ENCODE measurements around the gene KCNT1.

The KCNT1 gene

DNA sequence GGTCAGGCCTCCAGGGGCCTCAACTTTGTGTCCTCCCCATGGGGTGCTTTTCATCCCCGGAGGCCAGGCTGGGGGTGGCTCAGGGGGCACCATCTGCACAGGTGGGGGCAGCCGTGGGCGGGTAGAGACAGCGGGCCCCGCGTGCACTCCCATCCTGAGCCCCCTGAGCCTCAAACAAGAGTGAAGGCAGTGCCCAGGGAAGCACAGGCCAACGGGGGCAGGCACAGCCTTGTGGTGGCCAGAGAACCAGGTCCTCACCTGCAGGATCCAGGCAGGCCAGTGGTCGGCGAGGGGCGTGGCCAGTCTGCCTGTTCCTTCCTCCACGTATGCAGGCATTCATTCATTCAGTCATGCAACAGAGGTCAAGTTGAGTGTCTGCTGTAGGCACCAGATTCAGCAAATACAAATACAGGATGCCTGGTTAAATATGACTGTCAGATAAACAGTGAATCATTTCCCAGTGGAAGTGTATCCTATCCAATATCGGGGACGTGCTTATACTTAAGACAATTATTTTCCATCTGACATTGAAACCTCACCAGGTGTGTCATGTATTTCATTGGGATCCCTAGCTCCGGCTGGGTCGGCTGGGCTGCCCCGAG, 22.3 kb downstream of the KCNT1 start:
- DNase-seq (ENCODE audit: low read depth in 1 of 2, low spot score in 1 of 2), result no peak

DNA sequence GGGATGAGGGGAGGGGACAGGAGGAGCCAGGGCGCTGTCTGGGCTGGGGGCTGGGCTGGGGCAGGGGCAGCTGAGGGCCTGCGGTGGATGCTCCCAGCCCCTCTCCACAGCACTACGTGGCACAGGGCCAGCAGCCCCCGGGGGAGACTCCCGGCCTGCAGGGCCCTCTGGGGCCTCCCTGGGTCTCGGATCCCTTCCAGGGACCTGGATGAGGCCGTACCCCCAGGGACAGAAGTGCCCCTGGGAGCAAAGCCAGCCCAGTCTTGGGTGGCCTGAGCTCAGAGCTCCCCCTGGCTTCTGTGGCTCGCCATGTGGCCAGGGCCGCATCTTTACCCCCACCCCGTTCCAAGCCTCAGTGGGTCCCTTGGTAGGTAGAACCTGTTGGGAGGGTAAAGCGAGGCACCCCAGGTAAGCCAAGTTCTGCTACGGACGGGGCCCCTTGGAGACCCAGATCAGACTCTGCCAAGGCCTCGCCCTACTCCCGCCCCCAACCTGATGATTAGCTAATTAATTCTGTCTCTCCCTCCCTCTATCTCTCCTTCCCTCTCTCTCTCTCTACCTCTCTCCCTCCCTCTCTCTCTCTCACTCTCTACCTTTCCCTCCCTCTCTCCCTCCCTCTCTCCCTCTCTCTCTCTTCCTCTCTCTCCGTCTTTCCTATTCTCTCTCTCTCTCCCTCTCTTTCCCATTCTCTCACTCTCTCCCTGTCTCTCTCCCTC, 24.3 kb downstream of the KCNT1 start:
- no peak for DNase-seq (ENCODE audit: low read depth in 1 of 2, low spot score in 1 of 2)

DNA sequence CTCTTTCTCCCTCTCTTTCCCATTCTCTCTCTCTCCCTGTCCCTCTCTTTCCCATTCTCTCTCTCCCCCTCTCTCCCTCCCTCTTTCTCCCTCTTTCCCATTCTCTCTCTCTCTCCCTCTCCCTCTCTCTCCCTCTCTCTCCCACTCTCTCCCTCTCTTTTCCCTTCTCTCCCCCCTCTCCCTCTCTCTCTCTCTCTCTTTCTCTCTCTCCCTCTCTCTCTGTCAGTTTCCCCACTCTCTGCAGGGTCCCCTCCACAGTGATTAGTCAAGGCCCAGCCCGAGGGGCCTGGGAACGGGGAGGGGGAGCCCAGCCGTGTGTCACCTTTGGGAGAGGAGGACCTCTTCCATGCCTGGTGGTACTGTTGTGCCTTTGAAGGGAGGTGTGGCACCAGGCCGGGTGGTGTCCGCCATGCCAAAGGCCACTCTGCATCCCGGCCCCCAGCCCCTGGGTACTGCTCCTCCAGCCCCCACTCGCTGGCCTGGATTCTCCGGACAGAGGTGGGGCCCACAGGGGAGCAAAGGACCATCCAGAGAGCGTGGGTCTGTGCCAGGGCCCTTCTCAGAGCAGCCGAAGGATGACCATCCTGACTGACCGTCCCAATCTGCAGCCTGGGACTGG, 25.4 kb downstream of the KCNT1 start:
- no peak for DNase-seq (ENCODE audit: low read depth in 1 of 2, low spot score in 1 of 2)

GRCh38 chr9:135728436-135729110, 26.6 kb downstream of the KCNT1 start:
- DNase-seq (ENCODE audit: low read depth in 1 of 2, low spot score in 1 of 2), result no peak

- DNase-seq (ENCODE audit: low read depth in 1 of 2, low spot score in 1 of 2), result no peak
Observed at GRCh38 chr9:135729480-135729879, 27.5 kb downstream of the KCNT1 start.

DNA sequence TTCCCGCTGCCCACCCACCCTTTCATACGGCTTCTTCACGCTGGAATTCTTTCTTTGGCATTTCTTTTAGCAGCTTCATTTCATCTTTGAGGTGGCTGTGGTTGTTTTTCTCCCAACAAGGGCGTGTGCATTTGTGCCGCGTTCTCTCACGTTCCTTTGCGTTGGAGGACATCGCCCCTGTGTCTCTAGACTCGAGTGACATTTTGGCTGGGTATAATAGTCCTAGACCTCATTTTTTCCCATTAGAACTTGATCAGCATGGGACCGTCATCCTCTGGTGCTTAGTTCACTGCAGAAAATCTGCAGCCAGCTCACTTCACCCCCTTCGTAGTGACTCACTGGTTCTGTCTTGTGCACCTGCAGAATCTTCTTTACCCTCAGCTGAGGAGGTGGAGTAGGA, 29.5 kb downstream of the KCNT1 start:
- no peak for DNase-seq (ENCODE audit: low read depth in 1 of 2, low spot score in 1 of 2)

DNA sequence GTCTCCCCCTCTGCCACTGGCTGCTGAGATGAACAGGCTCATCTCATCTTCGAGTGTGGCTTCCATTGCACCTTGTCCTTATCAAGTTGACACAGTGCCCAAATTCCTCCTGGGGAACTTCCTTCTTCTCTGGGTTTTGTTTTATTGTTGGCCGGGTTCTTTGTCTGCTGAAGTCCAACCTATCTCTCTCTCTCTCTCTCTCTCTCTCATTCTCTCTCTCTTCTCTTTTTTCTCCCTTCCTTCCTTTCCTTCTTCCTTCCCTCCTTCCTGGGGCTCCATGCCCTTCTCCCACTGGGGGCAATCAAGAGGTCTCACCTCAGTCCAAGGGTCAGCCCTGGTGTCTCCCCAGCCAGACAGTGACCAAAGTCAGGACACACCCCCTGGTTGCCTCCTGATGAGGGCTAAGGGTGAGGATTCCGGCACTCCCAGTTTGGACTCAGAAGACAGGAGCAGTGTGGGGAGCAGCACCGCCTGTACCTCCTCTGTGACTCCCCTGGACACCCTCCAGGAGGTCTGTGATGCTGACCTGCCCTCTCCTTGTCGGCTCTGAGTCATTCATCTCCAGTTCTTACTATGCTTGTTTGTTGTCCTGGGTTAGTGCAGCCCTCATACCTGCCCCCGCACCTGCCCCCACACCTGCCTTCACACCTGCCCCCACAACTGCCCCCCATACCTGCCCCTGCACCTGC, 30.7 kb downstream of the KCNT1 start:
- DNase-seq (ENCODE audit: low read depth in 1 of 2, low spot score in 1 of 2), result no peak

DNA sequence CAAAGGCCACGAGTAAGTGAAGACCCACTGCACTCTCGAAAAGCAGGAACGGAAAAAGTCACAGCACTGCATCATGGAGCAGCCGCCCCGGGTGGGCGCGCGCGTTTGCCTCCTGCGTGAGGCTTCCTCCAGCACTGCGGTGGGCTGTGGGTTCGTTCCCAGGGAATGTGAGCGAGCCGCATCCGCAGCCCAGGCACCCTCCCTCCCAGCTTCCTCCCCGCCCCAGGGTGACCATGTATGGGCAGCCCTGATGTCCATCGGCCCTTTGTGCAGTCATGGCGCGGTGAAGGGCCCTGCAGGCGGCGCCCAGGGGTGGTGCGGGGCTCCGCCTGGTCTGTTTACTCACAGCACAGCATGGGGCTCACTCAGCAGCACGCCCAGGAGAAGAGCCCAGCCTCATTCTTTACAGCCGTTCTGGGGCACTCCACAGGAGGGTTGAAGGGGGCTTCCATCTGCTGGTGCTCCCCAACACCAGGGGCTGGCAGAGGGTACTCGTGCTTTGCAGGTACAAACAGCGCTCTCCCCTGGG, 32.7 kb downstream of the KCNT1 start:
- no peak for DNase-seq (ENCODE audit: low read depth in 1 of 2, low spot score in 1 of 2)

DNA sequence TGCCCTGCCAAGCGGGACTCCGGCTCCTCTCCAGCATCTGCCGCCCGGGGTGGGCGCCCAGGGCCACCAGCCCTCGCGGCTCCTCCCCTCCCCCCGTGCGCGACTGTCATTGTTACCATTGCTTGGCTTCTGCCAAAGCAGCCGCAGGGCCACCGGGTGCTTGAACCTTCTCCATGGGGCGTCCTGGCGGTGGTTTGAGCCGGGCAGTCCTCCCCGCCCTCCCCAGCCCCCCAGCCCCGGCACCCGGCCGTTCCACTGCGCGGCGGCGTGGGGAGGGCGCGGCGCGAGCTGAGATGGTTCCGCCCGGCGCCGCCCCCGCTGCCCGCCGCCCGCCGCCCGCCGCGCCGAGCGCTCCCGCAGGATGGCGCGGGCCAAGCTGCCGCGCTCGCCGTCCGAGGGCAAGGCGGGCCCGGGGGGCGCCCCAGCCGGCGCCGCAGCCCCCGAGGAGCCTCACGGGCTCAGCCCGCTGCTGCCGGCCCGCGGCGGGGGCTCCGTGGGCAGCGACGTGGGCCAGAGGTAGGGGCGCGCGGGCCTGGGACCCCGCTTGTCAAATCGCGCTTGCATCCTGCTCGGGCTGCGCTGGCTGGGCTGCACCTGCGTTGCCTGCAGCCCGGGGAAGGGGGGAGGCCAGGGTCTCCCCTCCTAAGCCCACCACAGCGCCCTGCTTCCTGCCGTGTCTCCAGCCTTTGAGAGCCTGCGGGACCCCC, 34.4 kb downstream of the KCNT1 start:
- no peak for DNase-seq (ENCODE audit: low read depth in 1 of 2, low spot score in 1 of 2)

GRCh38 chr9:135736979-135737839, 35.2 kb downstream of the KCNT1 start:
- DNase-seq (ENCODE audit: low read depth in 1 of 2, low spot score in 1 of 2), result no peak

GRCh38 chr9:135737840-135738521, 36.0 kb downstream of the KCNT1 start:
- no peak for DNase-seq (ENCODE audit: low read depth in 1 of 2, low spot score in 1 of 2)

DNA sequence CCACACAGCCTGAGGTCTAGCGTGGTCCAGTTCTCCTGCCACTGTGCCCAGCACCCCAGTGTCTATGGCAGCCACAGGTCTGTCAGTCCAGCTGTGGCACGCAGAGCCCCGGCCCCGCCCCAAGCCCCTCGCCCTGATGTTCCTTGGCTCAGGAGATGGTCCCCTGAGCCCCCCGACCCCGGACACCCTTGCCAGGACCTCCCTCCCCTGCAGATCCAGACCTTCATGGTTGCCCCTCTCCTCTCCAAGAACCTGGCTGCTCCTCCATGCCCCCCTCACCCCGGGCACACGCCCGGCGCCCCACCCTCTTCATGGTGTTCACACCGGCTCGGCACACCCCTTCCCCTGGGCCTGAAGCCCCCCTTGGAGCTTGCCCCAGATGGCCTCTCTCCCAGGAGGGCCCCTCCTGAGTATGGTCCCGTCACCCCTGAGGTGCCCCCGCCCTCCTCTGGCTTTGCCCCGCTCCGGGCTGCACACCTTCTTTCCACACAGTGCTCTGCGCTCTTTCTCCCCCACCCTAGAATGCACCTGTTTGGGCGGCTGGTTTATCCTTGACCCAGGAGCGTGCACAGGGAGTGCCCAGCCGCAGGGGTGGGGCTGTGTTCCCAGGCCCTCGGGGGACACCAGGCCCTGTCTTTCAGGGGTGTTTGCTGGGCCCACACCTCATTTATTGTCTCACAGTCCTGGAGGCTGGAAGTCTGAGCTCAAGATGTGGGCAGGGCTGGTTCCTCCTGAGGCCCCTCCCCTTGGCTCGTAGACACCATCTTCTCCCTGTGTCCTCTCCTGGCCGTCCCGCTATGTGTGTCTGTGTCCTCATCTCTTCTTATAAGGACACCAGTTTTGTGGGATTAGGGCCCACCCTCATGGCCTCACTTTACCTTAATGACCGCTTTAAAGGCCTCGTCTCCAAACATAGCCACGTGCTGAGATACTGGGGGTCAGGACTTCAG, 37.6 kb downstream of the KCNT1 start:
- DNase-seq (ENCODE audit: low read depth in 1 of 2, low spot score in 1 of 2), result no peak

GRCh38 chr9:135741276-135742219, 39.6 kb downstream of the KCNT1 start:
- DNase-seq (ENCODE audit: low read depth in 1 of 2, low spot score in 1 of 2), result no peak

DNA sequence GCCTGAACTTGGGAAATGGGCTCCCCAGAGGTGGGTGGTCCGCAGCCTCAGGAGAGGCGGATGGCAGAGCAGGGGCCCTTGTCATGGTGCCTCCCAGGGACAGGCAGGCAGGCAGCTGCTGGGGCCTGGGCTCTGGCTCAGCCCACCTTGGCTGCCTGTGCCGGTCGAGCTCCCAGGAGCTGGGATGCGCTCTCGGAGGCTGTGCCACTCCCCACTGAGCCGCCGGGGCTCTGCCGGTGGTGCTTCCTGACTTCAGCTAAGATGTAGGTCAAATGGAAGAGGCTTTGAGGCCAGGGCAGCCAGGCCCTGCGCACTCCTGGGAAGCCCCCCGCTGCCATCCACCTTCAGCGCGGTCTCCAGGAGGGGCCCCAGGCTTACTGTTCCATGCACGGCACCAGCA, 41.0 kb downstream of the KCNT1 start:
- no peak for DNase-seq (ENCODE audit: low read depth in 1 of 2, low spot score in 1 of 2)

DNA sequence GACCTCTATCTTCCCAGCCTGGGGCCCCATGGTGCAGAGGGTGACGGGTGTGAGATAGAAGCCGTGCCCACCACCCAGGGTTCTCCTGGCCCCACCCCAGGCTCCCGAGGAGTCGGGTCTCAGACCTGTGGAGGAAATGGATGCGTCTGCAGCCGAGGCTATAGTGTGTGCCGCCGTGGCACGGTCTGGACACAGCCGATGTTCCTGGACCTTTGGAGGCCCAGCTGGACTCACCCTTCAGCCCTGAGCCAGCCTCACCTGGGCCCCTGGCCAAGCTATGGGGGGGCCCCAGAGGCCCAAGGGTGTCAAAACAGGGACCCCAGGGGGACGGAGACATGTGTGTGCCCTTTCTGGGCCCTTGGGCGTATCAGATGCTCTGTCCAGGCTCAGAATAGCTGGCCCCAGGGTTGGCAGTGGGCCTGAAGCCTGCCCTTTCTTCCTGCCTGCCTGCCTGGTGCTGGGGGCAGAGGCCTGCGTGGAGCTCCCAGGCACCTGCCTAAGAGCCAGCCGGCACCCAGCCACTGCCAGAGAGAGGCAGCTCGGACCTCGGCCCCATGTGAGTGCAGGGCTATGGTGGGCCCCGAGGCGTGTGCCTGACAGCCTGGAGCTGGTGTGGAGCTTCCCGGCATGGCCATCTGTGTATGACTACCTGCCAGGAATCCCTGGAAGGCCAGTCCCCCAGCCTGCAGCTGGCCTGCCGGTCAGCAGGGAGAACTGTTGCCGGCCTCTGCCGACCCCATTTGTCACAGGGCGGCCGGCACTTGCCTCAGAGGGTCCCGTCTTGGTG, 41.8 kb downstream of the KCNT1 start:
- DNase-seq (ENCODE audit: low read depth in 1 of 2, low spot score in 1 of 2), result no peak

Data from stimulated activated CD4-positive, alpha-beta T cell treated with anti-CD3 and anti-CD28 coated beads, Interleukin-15, amount 100 ng/mL, for 1 hour (primary cell).